ENCODE data around the gene CADM1.

CADM1 gene

GRCh38 chr11:115456019-115456418 is 48.2 kb downstream of the CADM1 start:
- no peak for TF ChIP-seq GATA2 (IDR thresholded peaks at IDR 0.05; ENCODE audit: low read depth, low read length)
- no peak for TF ChIP-seq GATA3 (IDR thresholded peaks at IDR 0.05; ENCODE audit: low read depth, low read length)

- no peak for TF ChIP-seq GATA2 (IDR thresholded peaks at IDR 0.05; ENCODE audit: low read depth, low read length)
- no peak for TF ChIP-seq GATA3 (IDR thresholded peaks at IDR 0.05; ENCODE audit: low read depth, low read length)
These were observed 48.6 kb downstream of the CADM1 start for GRCh38 chr11:115455613-115456012.

- TF ChIP-seq GATA3 (IDR thresholded peaks at IDR 0.05; ENCODE audit: low read depth, low read length) (no peak), GATA2 (IDR thresholded peaks at IDR 0.05; ENCODE audit: low read depth, low read length) (no peak)
These were observed 49.7 kb downstream of the CADM1 start for GRCh38 chr11:115454525-115454924.

DNA sequence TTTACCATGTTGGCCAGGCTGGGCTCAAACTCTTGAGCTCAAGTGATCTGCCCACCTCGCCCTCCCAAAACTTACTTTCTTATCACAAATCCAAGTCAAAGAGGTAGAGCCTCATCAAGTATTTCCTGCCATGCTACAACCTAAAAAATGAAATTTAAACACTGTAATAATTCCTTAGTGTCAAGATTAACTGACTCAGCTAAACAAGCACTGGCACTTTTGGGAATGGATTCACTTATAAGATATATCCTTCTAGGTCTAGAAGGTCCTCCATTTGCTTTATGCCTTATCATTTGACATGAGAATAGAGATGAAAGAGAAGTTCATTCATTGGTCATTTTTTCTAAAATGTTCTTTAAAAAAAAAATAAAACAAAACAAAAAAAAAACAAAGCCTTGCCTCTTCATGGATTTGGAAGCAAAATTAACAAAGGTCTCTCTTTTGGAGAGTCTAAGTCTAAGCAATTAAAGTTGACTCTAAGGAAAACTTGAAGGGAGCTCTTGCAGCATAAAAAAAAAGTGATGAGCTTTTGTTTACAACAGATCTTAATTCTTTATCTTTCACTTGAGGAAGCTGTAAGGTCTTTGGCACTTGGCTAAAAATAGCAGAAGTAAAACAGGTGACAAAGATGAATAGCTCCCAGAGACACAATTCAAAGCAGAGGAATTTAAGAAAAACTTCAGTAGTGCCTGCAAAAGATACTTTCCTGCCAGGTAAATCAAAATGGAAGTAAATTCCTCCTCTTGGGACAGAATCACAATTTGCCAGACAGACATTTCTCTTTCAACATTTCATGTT is 50.3 kb downstream of the CADM1 start:
- no peak for TF ChIP-seq GATA3 (IDR thresholded peaks at IDR 0.05; ENCODE audit: low read depth, low read length)
- TF ChIP-seq GATA2 (IDR thresholded peaks at IDR 0.05; ENCODE audit: low read depth, low read length): no peak

- TF ChIP-seq GATA3 (IDR thresholded peaks at IDR 0.05; ENCODE audit: low read depth, low read length): no peak
- no peak for TF ChIP-seq GATA2 (IDR thresholded peaks at IDR 0.05; ENCODE audit: low read depth, low read length)
These were observed 52.0 kb downstream of the CADM1 start for GRCh38 chr11:115452241-115452640.

DNA sequence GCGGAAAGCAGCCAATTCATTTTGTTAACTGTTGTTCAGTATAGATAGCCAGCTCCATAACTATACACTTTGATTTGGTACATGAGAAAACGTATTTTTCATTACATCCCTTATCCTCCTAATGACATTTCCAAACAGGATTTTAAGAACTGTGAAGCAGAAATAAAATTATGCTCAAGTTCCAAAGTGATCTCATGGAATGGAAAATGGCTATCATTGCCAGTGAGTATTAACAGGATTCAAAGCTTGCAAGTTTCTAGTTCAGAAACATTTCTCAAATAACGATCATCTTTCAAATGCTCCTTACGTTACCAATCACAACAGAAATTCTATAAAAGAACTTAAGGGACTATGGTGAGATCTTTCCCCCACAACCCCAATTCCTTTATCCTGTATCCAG is 53.7 kb downstream of the CADM1 start:
- no peak for TF ChIP-seq GATA3 (IDR thresholded peaks at IDR 0.05; ENCODE audit: low read depth, low read length)
- TF ChIP-seq GATA2 (IDR thresholded peaks at IDR 0.05; ENCODE audit: low read depth, low read length): no peak

- TF ChIP-seq GATA3 (IDR thresholded peaks at IDR 0.05; ENCODE audit: low read depth, low read length): no peak
- no peak for TF ChIP-seq GATA2 (IDR thresholded peaks at IDR 0.05; ENCODE audit: low read depth, low read length)
These were observed 56.8 kb downstream of the CADM1 start for GRCh38 chr11:115447273-115447864.

- no peak for TF ChIP-seq GATA2 (IDR thresholded peaks at IDR 0.05; ENCODE audit: low read depth, low read length)
- no peak for TF ChIP-seq GATA3 (IDR thresholded peaks at IDR 0.05; ENCODE audit: low read depth, low read length)
These were observed 58.0 kb downstream of the CADM1 start for GRCh38 chr11:115446214-115446613.

GRCh38 chr11:115444542-115444941 is 59.7 kb downstream of the CADM1 start:
- TF ChIP-seq GATA2 (IDR thresholded peaks at IDR 0.05; ENCODE audit: low read depth, low read length) (no peak), GATA3 (IDR thresholded peaks at IDR 0.05; ENCODE audit: low read depth, low read length) (no peak)

- TF ChIP-seq GATA2 (IDR thresholded peaks at IDR 0.05; ENCODE audit: low read depth, low read length): no peak
These were observed 64.2 kb downstream of the CADM1 start for GRCh38 chr11:115439969-115440540.

DNA sequence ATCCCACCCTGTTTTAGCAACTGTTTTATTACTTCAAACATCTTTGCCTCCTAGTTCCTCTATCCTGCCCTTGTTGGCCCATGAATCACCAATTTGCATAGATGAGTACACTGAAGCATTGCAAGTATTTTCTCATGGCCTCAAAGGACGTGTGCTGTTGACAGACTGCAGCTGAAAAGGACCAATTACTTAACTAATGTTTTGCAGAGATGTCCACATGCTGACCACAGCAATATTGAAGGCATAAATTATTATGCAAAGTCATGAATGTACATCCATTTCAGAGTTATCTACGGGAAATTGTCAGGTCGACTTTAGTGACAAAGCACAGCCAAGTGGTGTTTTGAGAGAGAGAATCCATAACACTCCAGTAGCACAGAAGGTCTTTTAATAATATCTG is 64.8 kb downstream of the CADM1 start:
- TF ChIP-seq GATA2 (IDR thresholded peaks at IDR 0.05; ENCODE audit: low read depth, low read length) (no peak), GATA3 (IDR thresholded peaks at IDR 0.05; ENCODE audit: low read depth, low read length) (no peak)

GRCh38 chr11:115437902-115438575 is 66.2 kb downstream of the CADM1 start:
- TF ChIP-seq GATA3 (IDR thresholded peaks at IDR 0.05; ENCODE audit: low read depth, low read length) (no peak), GATA2 (IDR thresholded peaks at IDR 0.05; ENCODE audit: low read depth, low read length) (no peak)

DNA sequence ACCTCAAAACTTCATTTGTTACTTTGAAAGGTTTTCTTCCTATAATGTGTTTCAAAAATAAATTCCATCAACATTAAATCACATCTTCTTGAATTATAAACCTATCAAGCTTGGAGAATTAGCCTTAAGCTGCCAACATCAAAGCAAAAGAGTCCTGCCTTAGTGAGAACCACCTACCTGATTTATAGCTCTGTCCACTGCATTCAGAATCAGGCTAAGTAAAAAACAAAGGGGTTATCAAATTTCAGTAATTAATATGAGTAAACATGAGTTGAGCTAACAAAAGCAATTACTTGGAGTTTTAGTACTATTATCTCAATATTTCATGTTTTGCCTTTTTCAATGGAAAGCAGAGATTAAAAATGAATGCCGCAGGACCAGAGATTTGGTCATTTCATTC is 73.9 kb downstream of the CADM1 start:
- TF ChIP-seq GATA3 (IDR thresholded peaks at IDR 0.05; ENCODE audit: low read depth, low read length) (no peak), GATA2 (IDR thresholded peaks at IDR 0.05; ENCODE audit: low read depth, low read length) (no peak)

GRCh38 chr11:115428306-115428705 is 75.9 kb downstream of the CADM1 start:
- TF ChIP-seq GATA3 (IDR thresholded peaks at IDR 0.05; ENCODE audit: low read depth, low read length) (no peak), GATA2 (IDR thresholded peaks at IDR 0.05; ENCODE audit: low read depth, low read length) (no peak)

Data from SH-SY5Y (cell line).